NAMALWA (cell line): ENCODE data around the gene EIF4E2.

Source experiments
- DNase-seq: peaks from one replicate; pipeline ENCODE4 v3.0.0-alpha.2; 2015; ENCODE audit warnings: low spot score

EIF4E2 gene

DNA sequence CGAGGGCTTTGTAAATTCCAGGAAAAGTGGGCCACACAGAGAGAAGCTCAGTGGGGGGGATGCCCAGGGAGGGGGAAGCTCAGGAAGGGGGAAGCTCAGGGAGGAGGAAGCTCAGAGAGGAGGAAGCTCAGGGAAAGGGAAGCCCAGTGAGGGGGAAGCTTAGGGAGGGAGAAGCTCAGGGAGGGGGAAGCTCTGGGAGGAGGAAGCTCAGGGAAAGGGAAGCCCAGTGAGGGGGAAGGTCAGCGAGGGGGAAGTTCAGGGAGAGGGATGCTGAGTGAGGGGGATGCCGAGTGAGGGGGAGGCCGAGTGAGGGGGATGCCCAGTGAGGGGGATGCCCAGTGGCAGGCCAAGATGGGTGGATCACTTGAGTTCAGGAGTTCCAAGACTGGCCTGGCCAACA is 11.8 kb upstream of the EIF4E2 start:
- DNase-seq: no peak

DNA sequence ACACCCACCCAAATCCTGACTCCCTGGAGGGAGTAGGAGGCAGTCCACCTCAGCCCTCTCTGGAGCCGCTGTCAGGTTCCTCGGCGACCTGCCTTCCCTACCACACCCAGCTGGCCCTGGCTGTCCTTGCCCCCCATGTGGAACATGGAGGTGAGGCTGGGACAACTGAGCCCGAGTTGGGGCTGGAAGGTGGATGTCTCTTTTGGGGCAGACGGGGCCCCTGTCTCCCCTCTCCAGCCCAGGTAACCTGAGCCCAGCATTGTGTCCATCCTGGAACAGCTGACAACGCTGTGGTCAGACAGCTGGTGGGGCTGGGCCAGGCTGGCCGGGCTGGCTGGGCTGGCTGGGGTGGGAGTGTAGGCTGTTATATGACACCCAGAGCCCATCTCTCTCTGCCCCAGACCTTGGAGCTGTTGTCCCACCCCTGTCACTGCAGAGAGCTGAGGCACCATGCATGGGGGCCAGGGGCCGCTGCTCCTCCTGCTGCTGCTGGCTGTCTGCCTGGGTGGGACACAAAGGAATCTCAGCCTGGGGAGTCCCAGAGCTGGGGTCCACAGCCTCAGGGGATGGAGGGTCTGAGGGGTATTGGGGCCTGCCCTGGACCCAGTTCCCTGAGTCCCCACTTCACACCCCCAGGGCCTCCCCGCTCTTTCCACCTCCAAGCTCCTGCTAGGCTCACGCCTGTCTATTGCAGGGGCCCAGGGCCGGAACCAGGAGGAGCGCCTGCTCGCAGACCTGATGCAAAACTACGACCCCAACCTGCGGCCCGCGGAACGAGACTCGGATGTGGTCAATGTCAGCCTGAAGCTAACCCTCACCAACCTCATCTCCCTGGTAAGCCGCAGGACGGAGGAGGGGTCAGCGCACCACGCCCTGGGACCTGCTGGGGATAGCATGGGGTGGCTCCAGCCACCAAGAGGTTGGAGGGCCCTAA is 10.9 kb upstream of the EIF4E2 start, which contains the start of gene CHRNG:
CHRNG (plus strand) TSS at position 395 of the 934 bp plus-strand sequence; CDS start at position 451, 56 bp downstream.
- DNase-seq: no peak

DNA sequence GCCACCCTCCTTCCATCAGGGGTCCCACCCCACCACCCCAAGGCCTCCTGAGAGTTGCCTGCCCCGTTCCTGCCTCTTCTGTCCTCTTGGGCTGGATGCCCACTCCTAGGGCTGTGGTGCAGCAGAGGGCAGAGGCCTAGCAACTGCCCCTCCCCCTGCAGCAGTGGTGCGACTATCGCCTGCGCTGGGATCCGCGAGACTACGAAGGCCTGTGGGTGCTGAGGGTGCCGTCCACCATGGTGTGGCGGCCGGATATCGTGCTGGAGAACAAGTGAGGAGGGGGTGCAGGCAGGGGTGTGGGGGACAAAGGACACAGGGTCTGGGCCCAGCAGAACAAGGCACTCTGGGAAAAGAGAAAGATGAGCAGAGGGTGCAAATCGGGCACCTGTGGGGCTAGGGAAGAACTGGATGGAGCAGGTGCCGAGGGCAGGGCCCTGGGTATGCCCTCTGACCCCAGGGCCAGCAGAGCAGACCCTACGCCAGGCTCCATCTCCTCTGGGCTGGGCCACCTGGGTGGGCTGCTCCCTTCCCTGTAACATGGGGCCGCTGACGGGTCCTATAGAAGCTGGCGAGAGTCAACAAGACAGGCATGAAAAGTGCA is 9.9 kb upstream of the EIF4E2 start:
- no peak for DNase-seq

DNA sequence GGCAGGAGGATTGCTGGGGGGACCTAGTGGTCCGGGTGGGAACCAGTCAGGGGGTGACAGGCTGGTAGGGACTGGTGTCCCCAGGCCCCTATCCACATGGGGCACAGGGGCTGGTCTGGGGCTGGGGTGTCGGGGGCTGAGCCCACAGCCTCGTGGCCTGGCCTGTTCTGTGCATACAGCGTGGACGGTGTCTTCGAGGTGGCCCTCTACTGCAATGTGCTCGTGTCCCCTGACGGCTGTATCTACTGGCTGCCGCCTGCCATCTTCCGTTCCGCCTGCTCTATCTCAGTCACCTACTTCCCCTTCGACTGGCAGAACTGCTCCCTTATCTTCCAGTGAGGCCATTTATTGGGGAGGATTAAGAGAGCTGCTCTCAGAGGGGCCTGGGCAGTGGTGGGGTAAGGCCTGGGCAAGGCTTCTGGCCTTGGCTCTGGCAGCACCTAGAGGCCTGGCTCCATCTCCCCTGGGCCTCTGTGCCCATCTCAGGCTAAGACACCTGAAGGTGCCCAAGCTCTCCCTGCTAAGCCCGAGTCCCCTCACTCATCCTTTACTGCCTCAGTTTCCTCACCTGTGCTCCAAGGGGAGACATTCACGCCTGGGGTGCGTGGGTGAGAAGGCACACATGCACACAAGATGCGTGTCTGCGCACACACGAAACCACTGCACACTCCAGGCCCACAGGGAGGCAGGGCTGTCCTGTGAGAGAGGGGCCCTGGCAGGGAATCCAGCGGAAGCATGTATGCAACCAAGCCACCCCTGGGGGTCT is 9.1 kb upstream of the EIF4E2 start:
- no peak for DNase-seq

DNA sequence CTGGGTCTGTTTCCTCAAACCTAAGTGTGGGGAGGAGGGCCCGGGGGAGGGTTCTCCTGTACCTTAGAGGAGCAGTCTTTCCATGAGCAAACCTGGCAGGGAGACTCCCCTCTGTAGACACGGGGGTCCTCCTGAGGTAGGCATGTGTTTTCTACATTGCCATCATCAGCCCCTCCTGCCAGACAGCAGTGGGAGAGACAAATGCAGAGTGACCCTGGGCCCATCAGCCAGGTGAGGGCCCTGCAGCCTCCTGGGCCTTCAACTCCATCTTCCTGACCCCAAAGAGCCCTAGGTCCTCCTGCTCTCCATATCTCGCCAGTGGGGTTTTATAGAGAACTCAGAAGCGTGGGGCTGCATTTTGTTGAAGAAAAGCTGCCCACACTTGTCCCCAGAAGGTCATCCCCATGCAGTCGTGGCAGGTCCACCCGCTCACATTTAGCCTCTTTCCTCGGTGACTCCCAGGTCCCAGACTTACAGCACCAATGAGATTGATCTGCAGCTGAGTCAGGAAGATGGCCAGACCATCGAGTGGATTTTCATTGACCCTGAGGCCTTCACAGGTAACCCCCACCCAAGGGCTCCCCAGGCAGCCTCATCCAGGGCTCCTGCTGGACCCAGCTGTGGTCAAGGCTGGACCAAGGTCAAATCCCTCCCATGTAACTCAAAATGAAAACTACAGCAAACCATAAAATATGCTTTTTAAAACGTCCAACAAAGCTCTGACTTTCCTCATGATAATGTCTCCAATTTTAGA is 8.4 kb upstream of the EIF4E2 start:
- DNase-seq: no peak

DNA sequence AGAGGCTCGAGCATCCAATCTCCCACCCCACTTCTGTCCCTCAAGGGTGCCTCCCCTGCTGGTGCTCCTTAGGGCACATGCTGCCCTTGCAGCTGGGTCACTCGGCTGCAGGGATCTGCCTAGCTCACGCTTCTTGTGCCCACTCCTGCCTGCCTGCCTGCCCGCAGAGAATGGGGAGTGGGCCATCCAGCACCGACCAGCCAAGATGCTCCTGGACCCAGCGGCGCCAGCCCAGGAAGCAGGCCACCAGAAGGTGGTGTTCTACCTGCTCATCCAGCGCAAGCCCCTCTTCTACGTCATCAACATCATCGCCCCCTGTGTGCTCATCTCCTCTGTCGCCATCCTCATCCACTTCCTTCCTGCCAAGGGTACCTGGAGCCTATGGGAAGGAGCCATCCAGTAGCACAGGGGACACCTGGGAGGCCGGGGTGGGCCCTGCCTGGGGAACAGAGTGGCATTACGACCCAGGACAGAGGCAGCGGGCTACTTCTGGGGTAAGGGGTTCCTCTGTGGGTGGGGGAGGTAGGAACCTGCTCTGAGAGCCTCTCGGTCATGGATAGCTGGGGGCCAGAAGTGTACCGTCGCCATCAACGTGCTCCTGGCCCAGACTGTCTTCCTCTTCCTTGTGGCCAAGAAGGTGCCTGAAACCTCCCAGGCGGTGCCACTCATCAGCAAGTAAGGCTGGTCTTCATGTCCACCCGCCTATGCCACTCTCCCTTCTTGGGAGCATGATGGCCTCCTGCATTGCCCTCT is 7.6 kb upstream of the EIF4E2 start:
- DNase-seq: no peak

DNA sequence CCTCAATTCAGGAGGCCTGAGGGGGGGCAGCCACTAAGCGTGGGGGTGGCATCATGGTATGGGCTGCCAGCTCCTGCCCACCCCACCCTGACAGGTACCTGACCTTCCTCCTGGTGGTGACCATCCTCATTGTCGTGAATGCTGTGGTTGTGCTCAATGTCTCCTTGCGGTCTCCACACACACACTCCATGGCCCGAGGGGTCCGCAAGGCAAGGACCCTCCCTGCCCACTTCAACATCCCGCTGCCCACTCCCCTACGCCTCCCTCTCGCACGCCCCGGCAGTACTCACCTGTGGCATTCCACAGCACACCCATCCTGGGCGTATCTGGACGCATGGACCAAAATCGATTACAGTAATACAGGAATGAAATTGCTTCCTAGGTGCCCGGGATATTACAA is 7.0 kb upstream of the EIF4E2 start:
- DNase-seq: no peak

DNA sequence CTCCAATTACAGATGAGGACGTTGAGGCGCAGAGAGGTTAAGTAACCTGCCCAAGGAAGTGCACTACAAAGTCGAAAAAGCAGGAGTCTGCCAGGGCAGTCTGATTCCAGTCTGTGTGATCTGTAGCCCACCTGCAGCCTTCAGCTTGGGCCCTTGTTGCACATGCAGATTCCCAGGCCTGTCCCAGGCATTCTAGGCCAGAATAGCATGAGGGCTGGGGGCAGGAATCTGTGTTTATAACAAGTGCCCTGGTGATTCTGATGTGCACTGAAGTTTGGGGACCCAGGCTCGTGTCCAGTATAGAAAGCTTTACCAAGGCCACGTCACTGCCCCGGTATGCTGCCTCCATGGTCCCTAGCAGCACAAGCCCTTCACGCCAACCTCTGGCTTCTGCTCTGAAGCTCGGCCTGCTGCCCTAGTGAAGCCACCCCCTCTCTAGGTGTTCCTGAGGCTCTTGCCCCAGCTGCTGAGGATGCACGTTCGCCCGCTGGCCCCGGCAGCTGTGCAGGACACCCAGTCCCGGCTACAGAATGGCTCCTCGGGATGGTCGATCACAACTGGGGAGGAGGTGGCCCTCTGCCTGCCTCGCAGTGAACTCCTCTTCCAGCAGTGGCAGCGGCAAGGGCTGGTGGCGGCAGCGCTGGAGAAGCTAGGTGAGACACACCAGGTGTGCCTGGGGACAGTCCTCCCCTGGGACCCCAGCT is 6.4 kb upstream of the EIF4E2 start:
- DNase-seq: no peak

DNA sequence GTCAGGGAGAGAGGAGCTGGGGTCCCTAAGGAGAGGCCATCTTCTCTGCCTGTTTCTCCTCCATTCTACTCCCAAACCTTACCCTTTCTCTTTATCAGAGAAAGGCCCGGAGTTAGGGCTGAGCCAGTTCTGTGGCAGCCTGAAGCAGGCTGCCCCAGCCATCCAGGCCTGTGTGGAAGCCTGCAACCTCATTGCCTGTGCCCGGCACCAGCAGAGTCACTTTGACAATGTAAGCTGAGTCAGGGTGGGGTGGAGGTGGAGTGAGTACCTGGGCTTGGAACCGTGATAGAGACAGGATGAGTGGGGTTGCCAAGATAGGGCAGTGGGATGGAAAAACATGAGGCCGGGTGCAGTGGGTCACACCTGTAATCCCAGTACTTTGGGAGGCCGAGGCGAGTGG is 5.8 kb upstream of the EIF4E2 start:
- no peak for DNase-seq

DNA sequence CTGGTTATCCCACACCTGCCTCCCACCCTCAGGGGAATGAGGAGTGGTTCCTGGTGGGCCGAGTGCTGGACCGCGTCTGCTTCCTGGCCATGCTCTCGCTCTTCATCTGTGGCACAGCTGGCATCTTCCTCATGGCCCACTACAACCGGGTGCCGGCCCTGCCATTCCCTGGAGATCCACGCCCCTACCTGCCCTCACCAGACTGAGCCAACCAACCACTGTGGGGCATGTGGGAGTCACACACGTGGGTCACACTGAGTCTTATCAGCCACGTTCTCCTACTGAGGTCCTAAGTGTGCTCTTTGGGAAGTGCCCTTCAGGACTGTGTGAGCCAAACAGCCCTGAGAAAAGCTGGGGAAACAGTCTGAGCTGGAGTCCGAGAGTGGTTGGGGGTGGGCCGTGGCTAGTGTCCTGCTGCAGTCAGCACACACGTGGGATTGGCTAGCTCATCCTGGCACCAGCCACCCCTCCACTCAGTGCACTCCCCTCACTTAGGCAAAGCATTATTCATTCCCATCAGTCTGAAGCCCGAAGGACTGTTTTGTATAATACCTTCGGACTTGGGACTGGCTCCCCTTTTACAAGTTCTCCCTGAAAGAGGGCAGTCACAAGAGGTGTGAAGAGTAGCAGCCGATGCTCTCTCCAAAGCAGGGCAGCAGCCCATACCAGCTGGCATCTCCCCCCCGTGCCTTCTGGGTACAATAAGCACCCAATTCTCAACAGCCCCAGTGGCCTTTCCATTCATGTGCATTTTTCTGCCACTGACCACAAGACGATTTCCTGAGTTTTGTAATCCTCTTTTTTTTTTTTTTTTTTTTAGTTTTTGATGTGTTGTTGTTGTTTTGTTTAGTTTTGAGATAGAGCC is 4.7 kb upstream of the EIF4E2 start:
- no peak for DNase-seq

DNA sequence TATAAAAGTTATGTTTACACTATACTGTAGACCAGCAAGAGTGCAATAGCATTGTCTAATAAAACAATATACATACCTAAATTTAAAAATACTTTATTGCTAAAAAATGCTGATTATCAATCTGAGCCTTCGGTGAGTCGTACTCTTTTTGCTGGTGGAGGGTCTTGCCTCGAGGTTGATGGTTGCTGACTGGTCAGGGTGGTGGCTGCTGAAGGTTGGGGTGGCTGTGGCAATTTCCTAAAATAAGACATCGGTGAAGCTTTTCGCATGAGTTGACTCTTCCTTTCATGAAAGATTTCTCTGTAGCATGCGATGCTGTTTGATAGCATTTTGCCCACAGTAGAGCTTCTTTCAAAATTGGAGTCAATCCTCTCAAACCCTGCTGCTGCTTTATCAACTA is 2.5 kb upstream of the EIF4E2 start:
- DNase-seq: no peak

DNA sequence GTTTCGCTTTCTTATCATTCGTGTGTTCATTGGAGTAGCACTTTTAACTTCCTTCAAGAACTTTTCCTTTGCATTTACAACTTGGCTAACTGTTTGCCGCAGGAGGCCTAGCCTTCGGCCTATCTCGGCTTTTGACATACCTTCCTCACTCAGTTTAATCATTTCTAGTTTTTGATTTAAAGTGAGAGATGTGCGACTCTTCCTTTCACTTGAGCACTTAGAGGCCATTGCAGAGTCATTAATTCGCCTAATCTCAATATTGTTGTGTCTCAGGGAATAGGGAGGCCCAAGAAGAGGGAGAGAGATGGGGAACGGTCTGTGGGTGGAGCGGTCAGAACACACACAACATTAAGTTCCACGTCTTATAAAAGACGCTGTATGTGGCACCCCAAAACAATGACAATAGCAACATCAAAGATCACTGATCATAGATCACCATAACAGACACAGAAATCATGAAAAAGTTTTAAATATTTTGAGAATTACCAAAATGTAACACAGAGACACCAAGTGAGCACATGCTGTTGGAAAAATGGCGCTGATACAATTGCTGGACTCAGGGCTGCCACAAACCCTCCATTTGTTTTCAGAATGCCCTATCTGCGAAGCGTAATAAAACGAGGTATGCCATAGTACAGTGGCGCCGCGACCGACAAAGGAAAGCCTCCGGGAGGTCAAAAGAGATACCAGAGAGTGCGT is 685 bp upstream of the EIF4E2 start:
- peak; percentile 73 for DNase-seq

DNA sequence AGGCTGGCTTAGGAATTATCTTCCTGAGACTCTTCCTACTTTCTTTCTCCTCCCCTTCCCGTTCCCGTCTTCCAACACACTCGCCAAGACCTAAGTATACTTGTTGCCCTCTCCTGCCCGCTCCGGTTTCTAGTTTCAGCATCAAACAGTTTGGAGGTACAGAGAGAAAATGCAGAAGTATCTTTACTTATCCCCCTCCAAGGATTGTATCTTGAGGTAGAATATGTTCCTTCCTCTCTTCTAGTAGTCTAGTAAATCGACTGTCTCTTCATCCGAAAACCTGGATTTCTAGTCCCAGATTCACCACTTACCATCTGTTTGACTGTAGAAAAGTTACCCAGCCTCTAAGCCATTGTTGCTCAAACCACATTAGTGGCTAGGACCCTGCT is 755 bp downstream of the EIF4E2 start:
- no peak for DNase-seq

DNA sequence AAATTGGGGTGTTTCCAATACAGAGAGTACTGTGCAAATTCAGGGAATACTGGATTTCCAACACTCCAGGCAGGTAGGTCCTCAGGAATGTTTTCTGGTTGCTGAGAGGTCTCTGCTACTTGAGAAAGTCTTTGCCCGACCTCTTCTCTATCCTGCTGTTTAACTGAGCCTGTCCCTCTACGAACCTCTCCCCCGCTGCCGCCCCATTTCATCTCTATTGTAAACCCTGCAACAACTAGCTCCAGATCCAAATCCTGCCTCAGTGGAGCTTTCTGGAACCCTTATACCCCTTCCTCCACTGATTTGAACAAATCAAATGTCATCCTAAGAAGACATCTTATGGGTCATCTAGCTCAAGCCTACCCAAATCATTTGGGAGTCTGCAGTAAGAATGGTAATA is 1.3 kb downstream of the EIF4E2 start:
- DNase-seq: no peak

DNA sequence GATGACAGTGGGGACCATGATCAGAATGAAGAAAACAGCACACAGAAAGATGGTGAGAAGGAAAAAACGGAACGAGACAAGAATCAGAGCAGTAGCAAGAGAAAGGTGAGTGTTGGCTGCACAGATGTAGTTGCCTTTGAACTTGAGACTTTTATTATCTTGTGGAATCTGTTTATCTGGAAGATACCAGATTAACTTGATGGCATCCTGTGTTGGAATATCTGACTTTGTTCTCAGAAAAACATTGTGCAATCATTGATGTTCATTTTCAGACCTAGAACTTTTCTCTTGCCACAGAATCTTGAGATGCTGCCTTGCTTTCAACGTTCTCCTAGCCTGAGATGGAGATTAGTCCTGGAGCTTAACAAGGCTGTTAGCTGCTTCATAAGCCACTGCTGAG is 5.9 kb downstream of the EIF4E2 start:
- no peak for DNase-seq

DNA sequence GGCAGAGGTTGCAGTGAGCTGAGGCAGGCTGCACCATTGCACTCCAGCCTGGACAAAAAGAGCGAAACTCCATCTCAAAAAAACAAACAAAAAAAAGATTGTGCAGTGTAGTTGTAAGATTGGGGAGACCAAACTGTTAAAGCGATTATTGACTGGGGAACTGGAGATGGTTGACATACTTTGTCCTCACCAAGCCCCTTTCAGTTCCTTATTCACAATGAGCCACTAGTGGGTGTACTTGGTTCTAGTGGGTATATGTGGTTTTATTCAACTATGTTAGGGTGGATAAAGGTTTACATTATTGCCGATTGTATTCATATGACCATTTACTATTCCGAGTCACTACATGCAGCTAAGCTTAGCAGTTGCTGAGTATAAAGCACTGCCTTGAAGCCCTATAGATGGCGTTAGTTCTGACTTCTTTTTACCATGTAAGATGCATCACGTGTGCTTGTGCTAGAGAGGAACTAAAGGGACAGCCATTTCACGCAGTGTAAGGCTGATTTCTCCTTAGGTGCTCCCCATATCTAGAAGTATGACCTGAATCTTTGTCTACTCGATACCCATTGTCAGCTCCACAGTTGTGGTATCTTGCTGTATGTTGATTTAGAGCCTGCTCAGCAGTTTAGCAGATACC is 12.1 kb downstream of the EIF4E2 start:
- peak; percentile 60 for DNase-seq

DNA sequence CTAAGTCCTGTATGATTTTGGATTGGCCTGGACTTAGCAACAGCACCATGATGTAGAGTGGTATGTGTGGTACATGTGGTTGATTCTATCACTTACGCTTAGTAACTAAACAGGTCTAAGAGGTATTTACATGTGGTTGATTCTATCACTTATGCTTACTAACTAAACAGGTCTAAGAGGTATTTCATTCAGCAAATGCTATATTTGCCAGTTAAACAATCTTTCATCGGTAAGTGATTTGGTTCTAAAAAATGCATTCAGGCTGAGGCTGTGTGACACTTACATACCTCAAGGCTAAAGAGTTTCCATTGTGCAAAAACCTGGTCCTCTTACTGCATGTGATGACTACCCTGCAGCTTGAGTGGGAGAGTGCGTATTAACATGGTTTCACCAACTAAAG is 13.1 kb downstream of the EIF4E2 start:
- no peak for DNase-seq

DNA sequence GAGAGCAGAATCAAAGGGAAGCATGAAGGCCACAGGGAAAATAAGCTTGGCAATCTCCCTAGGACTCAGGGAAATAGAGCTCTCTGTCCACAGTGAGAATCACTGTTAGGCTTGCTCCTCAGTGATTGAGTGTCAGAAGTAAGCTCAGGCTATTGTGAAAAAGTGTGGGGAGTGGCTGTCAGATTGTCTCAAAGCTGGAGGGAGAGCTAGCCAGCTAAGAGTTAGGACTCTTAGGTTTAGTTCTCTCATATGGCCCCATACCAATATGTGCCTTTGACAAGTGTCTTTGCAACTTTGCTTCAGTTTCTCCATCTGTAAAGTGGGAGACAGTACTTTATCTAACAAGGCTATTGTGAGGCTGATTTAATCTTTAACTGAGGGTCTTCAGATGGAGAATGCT is 17.2 kb downstream of the EIF4E2 start:
- DNase-seq: no peak

DNA sequence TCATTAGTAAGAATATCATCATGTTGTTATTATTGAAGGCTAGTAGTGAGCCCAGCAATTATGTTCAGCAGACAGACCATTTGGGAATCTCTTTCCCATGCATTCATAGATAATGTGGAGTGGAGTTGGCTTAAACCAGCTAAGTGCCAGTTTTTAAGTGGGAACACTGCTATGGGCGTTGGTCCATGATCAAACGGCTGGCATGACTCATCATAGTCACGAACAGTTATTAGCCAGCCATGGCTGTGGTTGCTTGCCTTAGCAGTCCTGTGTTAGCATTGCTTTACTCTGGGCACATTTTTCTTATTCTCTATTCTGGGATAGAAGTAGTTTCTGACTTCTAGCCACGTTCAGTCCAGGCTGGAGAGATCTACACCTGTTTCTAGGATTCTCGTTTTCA is 17.7 kb downstream of the EIF4E2 start:
- DNase-seq: no peak
